ENCODE measurements around the gene C5orf63. TPM values are rescaled to one million over a fixed set of nuclear protein-coding genes. Genes with fewer than 3 reads are reported as not detected.

The C5orf63 gene
- total RNA-seq, 2 experiments from 2014 or later, result 4.2 TPM; not detected in 1

DNA sequence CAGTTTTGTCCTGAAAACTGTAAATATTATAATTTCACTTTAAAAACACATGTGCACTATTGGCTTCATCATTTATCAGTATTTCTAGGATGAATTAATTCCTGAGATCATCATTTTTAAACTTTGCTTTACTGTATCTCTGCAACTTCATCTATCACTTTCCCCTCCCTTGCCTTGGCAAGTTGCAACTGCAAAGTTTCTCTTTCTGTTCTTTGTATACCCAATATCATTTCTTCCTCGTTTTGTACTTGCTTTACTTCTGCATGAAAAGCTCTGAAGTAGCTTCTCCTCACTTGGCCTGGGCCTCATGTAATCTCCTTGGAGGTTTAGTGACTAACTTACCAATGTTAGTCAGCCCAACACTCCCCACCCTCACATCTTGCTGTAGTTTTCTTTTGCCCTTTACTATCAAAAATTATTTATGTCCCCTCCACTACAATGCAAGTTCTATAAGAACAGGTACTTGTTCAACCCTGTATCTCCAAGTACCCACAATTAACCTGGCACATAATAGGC, 12.8 kb downstream of the C5orf63 start:
- intact Hi-C loops (cut with micrococcal nuclease; ENCODE audit: unreplicated experiment), result no loop called here

DNA sequence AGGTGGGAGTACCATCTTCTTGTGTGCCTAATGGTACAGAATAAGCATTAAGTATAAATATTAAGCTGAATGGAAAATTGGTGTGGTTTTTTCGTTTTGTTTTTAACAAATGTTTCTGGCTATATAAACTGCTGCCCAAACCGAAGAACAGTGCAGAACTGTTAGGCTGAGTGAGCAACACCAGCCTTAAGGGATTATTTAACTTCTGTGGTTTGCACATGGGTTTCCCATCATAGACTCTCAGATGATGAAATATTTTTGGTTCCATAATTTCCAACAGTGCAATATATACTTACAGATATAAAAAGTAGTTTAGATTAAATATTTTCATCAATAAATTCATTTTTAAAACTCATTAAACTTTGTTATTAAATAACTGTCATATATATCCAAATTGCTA, 16.4 kb downstream of the C5orf63 start:
- ChIA-PET CTCF (ENCODE audit: unreplicated experiment) (no interaction called here), POLR2A (interaction anchor here (0.7 to 1.7 kb wide), 4 partner anchors 10 to 436 kb away, joined by 3 to 4 read pairs (median 3); no protein-coding TSS in a partner anchor)
- DNase-seq (ENCODE audit: low spot score), result no peak

More for the DNA sequence above, 12.8 kb downstream of the C5orf63 start:
- Histone ChIP-seq H4K20me1 (ENCODE audit: insufficient read depth, low read length) (no peaks in the 10 kb centered on the region), H3K27ac (ENCODE audit: low read depth, low read length, poor library complexity, severe bottlenecking) (no peak overlapping the region), H3K4me1 (ENCODE audit: insufficient read depth, low read length, poor library complexity, severe bottlenecking) (no peaks in the 10 kb centered on the region), H2AFZ (ENCODE audit: low read length) (no peak overlapping the region), H3K4me3 (ENCODE audit: low read depth, low read length, poor library complexity, severe bottlenecking) (no peak overlapping the region), H3K4me2 (ENCODE audit: low read length) (no peak overlapping the region), H3K9me3 (ENCODE audit: low read length) (no peaks in the 10 kb centered on the region; the same call in 1 of the 2 replicates), H3K9me2 (ENCODE audit: insufficient read depth, low read length) (no peaks in the 10 kb centered on the region), H3K36me3 (ENCODE audit: insufficient read depth, low read length) (peaks cover 9% of the 10 kb centered on the region; the same call in 1 of the 2 replicates), H3K79me2 (ENCODE audit: insufficient read depth, low read depth, low read length) (no peaks in the 10 kb centered on the region)
- no peak for TF ChIP-seq EZH2phosphoT487 (IDR thresholded peaks at IDR 0.05; ENCODE audit: borderline replicate concordance, low read depth, low read length)
- TF ChIP-seq, protein P1, sequence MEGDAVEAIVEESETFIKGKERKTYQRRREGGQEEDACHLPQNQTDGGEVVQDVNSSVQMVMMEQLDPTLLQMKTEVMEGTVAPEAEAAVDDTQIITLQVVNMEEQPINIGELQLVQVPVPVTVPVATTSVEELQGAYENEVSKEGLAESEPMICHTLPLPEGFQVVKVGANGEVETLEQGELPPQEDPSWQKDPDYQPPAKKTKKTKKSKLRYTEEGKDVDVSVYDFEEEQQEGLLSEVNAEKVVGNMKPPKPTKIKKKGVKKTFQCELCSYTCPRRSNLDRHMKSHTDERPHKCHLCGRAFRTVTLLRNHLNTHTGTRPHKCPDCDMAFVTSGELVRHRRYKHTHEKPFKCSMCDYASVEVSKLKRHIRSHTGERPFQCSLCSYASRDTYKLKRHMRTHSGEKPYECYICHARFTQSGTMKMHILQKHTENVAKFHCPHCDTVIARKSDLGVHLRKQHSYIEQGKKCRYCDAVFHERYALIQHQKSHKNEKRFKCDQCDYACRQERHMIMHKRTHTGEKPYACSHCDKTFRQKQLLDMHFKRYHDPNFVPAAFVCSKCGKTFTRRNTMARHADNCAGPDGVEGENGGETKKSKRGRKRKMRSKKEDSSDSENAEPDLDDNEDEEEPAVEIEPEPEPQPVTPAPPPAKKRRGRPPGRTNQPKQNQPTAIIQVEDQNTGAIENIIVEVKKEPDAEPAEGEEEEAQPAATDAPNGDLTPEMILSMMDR (conservative IDR thresholded peaks at IDR 0.05; ENCODE audit: low read length), result no peak
- no peak for DNase-seq (ENCODE audit: low spot score)
- ChIA-PET POLR2A (interaction anchor here (1.5 kb wide), 1 partner anchor 11 kb away, joined by 3 read pairs; no protein-coding TSS in a partner anchor), CTCF (ENCODE audit: unreplicated experiment) (no interaction called here)
- no TSS peak for BruUV-seq (replicated peaks)

More for the DNA sequence above, 16.4 kb downstream of the C5orf63 start:
- Histone ChIP-seq H4K20me1 (ENCODE audit: insufficient read depth, low read length) (no peaks in the 10 kb centered on the region), H3K9me3 (ENCODE audit: low read length) (no peaks in the 10 kb centered on the region; the same call in 1 of the 2 replicates), H3K27ac (ENCODE audit: low read depth, low read length, poor library complexity, severe bottlenecking) (no peak overlapping the region), H3K36me3 (ENCODE audit: insufficient read depth, low read length) (peaks cover 9% of the 10 kb centered on the region; the same call in 1 of the 2 replicates), H3K79me2 (ENCODE audit: insufficient read depth, low read depth, low read length) (no peaks in the 10 kb centered on the region), H3K4me3 (ENCODE audit: low read depth, low read length, poor library complexity, severe bottlenecking) (no peak overlapping the region), H3K4me2 (ENCODE audit: low read length) (no peak overlapping the region), H2AFZ (ENCODE audit: low read length) (no peak overlapping the region), H3K9me2 (ENCODE audit: insufficient read depth, low read length) (no peaks in the 10 kb centered on the region), H3K4me1 (ENCODE audit: insufficient read depth, low read length, poor library complexity, severe bottlenecking) (no peaks in the 10 kb centered on the region)
- intact Hi-C loops (cut with micrococcal nuclease; ENCODE audit: unreplicated experiment), result no loop called here
- BruUV-seq (replicated peaks), result no TSS peak
- TF ChIP-seq, protein P1 (conservative IDR thresholded peaks at IDR 0.05; ENCODE audit: low read length), result no peak
- no peak for TF ChIP-seq EZH2phosphoT487 (IDR thresholded peaks at IDR 0.05; ENCODE audit: borderline replicate concordance, low read depth, low read length)
